NCI-H524 treated with DMSO at 0.1 percent for 48 hours (cell line): ENCODE results near the gene SMAP2.

Source experiments
- DNase-seq: peaks from one replicate; lab custom pipeline; 2025; lab: John Stamatoyannopoulos, UW

Gene SMAP2

DNA sequence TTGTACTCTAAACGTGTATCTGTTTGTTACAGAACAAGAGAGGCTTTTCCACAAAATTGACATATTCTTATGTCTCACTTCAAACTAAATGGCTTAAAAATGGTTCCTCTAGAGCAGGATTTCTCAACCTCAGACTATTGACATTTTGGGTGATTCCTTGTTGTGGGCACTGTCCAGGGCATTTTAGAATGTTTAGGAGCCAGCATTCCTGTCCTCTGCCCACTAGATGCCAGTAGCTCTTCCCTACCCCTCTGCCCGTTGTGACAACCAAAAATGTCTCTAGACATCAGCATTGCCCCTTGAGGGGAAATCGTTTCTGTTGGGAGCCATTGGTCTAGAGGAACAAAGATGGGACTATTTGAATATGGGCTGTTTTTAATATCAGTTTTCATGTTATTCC, 17.3 kb downstream of the SMAP2 start:
- DNase-seq = no peak

DNA sequence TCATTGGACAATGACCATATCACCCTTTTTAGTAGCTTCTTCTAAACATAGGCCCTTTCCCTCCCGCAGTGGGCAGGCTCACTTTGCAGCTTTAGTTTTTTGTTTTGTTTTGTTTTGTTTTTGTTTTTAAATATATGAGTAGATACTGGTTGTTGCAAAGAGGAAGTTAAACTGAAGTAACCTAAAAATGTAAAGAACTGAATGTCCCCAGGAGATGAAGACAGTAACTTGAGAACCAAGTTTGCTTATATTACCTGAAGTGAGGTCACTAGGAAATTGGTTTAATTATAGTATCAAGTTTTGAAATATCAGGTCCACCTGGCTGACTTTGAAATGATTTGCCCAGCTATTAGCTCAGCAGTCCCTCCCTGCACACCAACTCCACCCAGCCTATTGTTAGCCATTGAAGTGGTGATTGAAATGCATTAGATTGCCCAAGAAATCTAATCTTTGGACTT, 18.2 kb downstream of the SMAP2 start:
- no peak for DNase-seq

DNA sequence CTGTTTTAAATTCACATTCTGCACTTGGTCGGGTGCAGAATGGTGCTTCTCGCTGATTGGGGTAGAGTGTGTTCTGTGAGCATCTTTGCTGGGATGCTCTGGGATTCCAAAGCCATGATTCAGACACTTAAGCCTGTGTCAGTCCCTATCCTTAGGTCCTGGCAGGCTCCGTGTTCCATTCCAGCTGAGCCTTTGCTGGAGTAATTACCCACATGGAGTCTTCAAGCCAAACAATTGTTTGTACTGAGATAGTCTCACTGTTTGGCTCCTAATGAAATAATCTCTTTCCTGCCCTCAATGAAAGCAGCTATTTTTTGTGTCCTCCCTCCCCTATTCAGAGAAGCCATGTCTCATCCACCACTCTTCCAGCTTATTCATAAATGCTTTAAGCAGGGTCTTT, 18.7 kb downstream of the SMAP2 start:
- no peak for DNase-seq

DNA sequence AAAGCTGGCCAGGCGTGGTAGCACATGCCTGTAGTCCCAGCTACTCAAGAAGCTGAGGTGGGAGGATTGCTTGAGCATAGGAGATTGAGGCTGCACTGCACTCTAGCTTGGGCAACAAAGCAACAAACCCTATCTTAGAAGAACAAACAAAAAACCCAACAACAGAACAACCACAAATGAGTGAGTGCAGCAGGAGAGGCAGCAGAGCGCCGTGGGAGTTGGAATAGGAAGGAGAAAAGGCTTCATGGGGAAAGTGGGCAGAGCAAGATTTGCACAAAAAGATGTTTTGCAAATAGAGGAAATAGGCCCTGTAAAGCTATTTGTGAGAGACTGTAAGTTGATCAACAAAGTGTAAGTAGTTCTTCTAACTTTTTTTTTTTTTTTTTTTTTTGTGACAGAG, 19.6 kb downstream of the SMAP2 start:
- no peak for DNase-seq

DNA sequence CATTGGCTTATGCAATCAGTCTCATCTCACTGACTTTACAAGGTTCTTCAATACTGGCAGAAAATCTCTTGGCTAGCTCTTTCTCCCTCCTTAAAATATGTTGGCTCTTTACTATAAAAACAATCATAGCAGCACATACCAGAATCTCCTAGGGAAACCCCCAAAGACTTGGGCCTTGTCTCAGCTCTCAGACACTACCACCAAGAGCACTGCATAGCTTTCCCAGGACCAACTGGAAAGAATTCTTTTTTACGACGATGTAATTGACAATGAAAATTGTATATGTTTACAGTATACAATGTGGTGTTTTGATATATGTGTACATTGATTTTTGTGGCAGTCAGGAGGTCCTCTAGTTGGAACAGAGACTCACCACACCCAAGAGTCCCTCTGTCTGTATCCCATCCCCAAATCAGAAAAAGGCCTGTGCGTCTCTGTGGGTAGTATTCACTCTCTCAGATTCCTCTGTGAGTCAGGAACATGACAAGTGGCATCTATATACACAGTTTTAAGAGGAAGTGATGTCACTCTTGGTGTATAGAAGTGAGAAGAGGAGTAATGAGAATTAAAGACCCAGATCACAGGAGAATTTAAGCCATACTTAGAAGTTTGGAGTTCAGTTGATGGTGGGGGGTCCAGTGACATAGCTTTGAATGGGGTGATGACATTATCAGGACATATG, 21.1 kb downstream of the SMAP2 start:
- DNase-seq = no peak

DNA sequence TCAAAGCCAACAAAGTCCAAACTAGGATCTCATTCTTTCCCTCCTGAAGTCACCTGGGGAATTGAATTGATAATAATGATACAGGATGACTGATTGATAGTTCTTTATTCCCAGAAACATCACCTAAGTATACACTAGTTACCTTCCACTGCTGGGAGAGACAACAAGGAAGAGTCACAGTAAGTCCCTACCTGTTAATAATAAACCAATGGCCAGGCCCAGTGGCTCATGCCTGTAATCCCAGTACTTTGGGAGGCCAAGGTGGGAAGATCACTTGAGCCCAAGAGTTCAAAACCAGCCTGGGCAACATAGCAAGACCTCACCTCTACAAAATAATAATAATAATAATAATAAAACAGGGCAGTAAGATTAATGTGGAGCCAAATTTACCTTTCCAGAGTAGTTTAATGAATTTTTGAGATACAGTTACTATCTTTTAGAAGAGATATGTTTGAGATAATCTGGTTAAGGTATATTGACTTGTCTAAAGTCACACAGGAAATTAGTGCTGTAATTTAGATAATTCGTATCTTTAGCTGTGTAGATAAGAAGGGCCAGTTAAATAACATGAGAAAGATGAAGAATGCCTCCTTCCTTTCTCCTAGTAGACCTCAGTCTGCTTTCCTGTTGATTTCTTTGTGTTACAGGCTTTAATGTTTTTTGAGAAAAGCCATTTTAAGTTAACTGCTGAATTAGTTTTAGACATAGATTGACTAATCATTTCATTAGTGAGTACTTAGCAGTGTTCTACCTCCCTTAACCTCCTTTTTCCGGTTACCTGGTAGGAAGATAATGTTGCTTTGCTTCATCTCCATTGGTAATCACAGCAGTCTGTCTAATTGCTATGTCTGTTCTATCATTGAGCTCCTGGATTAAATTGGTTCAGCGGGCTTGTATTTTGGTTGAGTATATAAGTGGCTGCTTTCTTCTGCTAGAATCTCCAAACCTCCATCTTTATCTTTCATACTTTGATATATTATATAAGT, 22.0 kb downstream of the SMAP2 start:
- no peak for DNase-seq

DNA sequence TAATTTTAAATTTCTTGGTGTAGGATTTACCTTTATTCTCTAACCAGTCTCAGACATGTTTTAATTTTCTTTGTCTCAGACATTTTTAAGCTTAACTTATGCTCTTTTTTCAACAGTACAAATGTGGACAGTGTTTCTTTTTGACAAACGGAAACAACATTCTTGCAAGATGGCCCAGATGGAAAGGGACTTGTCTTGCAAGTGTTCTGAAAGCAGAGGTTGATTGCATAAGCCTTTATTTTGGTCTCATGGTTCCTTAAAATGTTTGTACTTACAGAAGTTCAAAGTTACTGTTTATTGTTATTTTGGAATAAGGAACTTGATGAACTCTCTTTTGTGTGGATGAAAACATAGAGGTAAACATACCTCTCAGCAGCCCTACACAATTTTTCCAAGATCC, 22.9 kb downstream of the SMAP2 start:
- DNase-seq = no peak

DNA sequence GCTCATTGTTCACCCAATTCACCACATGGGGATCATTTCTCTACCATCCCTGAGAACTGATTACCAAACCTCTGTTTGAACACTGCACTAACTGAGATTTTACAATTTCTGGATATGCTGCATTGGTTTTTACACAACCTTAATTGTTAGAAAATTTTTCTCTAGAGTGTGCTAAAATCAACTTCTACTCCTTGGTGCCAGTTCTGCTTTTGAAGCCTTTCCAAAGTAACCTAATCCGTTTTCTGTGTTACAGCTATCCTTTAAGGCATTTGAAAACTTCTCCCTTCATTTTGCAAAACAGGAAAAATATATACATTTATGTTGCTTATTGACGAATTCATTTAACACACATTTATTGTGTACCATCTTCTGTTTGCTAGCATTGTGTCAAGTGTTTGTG, 23.7 kb downstream of the SMAP2 start:
- DNase-seq = no peak

DNA sequence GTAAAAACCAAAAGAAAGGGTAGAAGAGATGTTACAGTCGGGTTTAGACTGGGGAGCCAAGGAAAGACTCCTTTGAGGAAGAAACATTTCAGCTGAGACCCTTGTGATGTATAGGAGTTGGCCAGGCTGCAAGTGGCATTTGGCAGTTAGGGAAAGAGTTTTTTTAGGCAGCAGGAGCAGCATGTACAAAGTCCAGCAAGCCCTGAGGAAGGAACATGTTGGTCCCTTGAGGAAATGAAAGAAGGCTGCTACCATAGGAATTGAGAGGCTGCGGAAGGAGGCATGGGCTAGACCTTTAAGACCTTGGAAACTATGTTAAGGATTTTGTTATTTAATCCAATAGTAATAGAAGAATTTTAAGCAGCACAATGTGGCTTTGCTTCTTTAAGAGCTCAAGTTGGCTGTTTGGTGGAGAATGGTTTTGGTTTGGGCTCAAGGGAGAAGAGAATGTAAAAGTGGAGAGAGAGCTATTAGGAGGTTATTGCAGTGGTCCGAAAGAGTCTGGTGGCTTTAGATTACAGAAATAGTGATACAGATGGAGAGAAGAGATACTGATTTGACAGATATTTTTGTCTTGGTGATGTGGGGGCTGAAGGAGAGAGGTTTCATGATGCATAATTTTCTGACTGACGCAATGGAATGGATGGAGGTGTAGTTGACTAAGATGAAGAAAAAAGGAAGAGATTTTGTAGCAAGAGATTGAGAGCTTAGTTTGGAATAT, 26.6 kb downstream of the SMAP2 start:
- DNase-seq = no peak

DNA sequence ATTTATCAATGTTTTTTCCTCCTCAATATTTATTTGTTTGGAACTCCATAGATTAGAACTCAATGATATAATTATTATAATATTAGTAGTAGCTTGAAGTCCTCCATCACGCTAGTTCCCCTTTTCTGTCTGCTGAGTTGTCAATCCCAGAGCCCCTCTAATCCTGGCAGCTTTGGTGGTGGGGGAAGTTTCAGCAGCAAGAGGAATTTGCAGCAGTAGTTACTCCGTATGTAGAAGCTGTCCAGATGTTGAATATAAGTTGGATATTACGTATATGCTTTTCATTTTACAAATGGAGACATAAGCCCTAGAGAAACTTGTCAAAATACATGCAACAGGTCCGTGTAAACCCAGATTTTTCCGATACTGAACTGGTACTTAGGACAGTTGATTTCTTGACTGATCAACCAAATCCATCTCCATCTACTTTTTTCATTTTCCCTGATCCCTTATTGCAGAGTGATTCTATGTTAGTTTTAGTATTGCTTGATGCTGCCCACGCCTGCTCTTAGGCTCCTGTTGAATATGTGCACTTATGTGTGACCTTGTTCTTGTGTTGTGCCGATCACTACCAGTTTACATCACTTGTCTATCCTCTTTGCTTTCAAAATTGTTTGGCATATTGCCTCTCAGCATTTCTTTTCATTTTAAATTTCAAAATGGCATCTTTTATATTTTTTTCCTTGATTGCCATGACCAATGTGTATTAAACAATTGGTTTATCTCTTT, 28.1 kb downstream of the SMAP2 start:
- no peak for DNase-seq

DNA sequence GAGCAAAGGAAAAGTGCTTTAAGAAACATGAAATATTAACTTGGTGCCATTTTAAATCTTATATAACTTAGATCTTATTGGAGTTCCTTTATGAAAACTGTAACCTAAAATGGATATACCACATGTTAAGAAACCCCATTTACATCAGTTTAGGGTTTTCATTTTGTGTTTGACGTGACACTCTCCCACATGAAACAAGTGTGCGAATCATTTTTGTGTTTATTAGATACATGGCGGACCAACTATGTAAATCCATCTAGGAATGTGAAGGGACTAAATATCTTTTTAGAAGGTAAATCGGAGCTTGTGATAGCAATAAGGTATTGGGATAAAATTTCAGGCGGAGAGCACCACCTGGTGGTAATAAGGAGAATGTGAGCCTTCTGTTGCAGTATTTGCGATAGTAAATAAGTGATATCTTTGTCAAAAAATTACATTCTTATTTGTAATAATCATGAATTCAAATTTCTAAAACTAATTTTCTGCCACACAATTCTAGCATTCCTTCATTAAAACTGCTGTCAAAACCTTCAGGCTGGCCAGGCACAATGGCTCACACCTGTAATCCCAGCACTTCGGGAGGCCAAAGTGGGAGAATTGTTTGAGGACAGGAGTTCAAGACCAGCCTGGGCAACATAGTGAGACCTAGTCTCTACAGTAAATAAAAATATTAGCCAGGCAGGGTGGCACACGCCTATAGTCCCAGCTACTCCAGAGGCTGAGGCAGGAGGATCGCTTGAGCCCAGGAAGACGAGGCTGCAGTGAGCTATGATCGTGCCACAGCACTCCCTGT, 31.3 kb downstream of the SMAP2 start:
- DNase-seq = no peak

DNA sequence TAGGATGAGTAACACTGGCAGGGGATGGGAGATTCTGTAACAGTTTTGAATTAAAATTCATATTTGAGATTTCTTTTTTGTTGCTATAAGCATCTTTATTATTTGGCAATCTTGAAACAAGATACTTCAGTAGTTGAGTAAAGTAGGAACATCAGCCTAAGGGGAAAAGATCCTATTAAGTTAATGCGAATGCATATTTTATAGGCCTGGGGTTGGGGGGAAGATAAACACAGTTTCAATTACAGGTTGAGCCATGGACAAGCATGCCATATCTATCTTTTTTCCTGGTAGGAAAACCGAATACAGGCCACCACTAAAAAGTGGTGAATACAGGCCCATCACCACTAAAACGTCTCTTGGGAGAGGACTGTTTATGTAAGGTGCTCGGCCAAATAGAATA, 32.3 kb downstream of the SMAP2 start:
- no peak for DNase-seq

DNA sequence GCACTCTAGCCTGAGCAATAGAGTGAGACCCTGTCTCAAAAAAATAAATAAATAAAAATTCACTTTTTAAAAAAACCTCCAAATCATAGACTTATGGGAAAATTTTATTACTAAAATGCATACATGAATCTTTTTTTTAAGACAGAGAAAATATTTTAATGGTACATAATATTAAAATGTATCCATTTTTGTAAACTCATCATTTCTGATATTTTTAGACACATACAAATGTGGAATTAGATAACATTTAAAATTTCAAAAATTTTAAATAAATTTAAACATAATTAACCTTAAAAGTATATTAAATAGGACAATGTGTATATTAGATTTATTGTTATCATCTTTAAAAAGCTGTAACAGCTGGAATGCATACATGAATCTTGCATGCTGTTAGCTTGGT, 33.9 kb downstream of the SMAP2 start:
- DNase-seq = no peak

DNA sequence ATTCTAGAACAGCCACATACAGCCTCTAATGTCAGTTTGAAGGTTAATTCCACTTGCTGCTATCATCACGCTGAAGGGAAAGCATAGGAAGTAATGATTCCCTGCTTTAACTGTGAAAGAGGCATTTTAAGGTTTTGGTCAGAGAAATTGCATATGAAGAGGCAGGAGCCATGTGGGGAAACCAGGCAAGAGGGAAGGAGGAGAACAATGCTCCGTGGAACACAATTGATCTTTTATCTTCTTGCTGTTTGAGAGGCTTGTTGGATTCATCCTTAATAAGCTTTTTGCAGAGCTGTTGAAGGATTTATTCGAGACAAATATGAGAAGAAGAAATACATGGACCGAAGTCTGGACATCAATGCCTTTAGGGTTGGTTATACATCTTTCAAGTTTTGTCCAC, 35.9 kb downstream of the SMAP2 start:
- no peak for DNase-seq

DNA sequence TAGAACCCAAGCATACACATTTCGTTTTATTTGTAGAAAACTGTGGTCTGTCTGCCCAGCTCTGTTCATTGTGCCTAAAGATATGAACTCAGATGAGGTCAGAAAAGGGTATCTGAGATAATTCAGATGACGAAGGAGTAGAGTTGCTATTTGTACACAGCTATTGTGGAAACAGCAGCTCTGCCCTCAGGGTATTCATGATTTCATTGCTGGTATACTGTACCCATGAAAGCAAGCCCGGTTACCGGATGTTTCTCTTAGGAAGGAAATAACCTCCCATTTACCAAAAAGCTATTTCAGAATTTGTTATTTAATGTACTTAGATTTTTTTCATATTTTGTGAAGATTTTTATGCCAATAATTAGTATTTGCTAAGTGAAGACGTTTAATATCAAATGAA, 37.8 kb downstream of the SMAP2 start:
- DNase-seq = no peak

DNA sequence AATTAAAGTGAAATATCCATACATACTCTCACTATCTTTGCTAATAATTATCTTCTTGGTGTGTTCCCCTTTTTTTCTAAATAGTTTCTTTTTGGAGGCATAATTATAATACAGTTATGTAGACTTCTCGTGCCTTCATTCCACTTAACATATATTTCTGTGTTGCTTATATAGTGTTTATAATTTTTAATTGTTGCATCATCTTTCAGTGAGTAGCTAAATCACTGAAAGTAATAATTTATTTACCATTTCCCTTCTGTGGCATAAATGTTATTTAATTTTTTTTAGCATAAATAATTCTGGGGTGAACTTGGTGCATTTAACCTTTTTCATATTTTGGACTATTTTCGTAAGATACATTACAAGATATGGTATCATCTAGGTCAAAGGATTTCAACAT, 38.3 kb downstream of the SMAP2 start:
- DNase-seq = no peak

DNA sequence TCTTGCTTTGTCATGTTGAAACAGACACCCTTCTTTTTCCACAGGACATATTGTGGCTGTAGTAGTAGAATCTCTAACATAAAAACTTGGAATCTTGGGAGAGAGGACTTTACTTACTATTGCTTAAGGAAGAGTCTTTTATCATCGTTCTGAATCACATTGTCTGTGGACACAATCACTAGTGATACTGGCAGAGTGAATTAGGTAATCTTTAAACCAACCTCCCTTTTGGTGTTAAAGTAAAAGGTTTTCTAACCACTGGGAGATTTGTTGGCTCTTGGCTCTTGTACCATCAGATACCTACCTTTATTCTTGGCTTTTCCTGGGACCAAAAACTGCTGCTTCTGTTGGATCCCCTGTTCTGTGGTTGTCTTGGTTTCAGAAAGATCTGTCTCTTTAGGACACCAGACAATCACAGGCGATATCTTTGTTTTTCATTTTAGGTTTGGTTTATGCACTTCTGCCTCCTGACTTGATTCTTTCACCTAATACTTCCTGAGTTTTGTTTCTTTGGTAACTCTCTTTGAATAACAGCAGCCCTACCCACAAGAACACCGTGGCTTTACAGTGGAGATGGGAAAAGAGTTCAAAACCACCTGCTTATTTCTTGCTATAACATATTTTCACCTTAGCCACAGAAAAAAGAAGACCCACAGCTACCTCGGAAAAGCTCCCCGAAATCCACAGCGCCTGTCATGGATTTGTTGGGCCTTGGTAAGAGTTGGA, 40.2 kb downstream of the SMAP2 start:
- no peak for DNase-seq

DNA sequence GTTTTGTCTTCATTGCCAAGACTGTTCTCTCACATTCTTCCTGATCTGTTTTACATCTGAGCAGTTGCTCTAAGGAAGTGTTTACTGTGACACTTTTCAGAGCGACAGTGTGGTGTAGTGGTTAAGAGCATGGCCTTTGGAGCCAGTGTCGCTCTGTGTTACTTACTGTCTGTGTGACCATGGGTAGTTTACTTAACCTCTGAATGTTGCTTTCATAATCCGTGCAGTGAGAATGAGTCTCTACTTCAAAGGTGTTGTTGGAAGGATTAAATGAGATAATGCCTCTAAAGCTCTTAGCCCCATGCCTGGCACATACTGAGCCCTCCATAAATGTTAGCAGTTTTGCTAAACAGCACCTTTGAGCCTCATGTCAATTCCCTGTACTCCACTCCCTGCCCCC, 40.8 kb downstream of the SMAP2 start:
- no peak for DNase-seq

DNA sequence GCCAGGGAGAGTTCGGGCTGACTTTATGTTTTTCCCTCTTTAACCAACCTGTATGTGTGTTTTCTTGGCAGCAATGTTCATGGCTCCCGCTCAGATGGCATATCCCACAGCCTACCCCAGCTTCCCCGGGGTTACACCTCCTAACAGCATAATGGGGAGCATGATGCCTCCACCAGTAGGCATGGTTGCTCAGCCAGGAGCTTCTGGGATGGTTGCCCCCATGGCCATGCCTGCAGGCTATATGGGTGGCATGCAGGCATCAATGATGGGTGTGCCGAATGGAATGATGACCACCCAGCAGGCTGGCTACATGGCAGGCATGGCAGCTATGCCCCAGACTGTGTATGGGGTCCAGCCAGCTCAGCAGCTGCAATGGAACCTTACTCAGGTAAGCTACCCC, 43.2 kb downstream of the SMAP2 start:
- no peak for DNase-seq
